ENCODE results near the gene UBE2D2. TPM values are rescaled to one million over a fixed set of nuclear protein-coding genes. Genes with fewer than 3 reads are reported as not detected.

The UBE2D2 gene
- total RNA-seq, 1 experiment from 2014 or later = 165 TPM

- peak; percentile 93 for DNase-seq (ENCODE audit: low read depth)
Measured at GRCh38 chr5:139660105-139660922, 99.2 kb downstream of the UBE2D2 start.

- DNase-seq (ENCODE audit: low read depth) = peak; percentile 95
Measured at GRCh38 chr5:139660923-139661814, 100.0 kb downstream of the UBE2D2 start.

GRCh38 chr5:139662617-139663016 is 101.5 kb downstream of the UBE2D2 start:
- DNase-seq (ENCODE audit: low read depth) = no peak

DNA sequence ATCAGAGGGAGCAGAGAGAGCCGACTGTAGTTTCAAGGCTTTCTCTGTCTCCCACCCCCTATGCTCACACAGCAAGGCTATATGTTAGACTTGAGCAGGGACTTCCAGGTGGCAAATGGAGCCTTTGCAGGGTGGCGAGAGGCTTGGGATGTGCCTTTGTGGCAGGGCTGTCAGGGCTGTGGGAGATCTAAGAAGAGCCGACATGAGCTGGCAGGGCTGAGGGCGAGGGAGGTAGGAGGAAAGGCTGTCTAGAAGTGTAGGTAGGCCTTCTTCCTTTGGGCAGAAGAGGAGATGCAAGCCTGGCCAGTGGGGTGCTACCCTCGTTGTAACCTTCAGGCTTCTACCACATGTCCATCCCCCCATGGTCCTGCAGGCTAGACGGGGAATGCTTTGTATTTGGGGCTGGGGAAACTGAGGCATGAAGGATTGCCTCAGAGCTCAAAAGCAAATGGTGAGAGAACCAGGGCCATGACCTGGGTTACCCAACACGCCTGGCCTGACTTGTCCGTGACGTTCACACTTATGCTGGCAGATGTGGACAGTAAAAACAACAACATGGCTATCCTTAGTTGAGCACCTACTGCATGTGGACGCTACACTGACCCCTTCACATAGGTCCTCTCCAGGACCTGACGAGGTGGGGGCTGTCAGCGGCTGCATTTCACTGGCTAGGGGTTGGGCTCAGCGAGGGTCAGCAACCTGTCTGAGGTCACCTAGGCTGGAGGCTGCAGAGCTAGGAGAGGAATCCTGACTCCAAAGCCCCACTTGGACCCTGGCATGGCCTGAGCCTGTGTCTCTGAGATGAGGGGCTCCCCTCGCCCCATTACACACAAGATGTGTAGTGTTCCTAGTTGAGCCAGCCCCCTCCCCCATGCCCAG is 102.3 kb downstream of the UBE2D2 start:
- no peak for DNase-seq (ENCODE audit: low read depth)

DNA sequence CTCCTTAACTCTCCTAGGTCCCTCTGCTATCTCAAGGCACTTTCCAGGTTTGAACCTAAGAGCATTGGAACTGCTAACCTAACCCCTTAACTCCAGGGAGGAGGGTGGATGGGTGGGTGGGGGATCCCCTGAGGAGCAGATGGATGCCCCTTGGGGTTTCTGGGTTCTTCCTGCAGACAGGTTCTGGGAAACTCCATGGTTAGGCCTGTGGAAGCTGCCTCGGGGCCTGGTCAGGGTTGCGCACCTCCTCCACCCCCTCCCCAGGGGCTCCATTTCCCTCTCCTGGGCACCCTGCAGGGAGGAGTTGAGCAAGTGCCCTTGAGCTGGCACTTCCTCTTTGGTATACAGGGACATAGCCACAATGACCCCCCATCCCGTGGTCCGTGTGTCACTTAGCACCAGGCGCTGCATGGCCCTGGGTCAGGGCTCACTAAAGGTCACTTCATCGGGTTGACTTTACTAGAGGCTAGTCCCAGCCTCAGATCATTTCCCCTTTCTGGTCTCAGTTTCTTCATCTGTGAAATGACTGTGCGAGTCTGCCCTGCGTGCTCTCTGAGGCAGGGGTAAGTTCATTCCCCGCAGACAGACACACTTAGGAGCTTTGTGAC is 103.1 kb downstream of the UBE2D2 start:
- DNase-seq (ENCODE audit: low read depth) = no peak

DNA sequence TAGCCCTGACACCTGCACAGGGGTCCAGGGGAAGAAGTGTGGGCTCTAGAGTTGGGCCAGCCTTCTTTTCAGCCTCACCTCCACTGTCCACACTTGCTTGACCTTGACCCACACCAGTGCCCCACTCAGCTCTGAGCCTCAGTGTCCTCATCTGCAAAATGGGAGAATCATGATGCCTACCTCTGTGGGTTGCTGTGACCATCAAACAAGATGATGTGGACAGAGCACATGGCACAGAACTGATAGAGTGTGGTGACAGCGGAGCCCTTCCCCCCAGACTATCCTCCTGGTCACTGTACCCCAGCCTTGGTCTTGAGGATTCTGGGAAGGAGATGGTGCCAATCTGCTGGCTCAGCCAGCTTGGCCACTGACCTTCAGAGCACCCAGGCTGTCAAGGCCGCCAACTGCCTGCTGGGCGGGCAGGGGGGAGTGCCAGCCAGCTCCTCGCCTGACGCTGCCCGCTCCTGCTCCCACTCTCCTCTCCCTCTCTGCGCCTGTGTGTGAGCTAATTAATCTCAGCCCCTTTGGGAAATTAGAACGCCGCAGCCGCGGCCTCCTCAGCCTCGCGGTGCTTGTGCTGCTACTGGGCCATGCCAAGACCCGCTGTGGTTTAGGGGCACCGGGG is 103.7 kb downstream of the UBE2D2 start:
- no peak for DNase-seq (ENCODE audit: low read depth)

DNA sequence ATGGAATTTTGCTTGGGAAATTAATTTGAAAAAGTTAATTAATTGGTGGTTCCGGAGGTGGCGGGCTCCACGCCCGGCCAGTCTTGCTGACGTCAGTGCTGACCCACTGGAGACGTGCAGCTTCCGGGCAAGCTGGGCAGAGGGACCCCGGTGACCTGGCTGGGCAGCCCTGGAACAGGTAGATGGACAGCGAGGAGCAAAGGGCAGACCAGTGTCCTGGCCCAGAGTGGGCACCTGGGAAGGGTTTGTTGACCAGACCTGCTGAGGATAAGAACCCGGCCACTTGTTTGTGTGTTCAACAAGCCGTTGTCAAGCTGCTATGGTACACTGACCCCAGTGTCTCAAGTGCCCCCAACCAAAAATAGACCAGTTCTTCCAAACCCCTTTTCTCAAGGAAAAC is 104.5 kb downstream of the UBE2D2 start:
- no peak for DNase-seq (ENCODE audit: low read depth)

DNA sequence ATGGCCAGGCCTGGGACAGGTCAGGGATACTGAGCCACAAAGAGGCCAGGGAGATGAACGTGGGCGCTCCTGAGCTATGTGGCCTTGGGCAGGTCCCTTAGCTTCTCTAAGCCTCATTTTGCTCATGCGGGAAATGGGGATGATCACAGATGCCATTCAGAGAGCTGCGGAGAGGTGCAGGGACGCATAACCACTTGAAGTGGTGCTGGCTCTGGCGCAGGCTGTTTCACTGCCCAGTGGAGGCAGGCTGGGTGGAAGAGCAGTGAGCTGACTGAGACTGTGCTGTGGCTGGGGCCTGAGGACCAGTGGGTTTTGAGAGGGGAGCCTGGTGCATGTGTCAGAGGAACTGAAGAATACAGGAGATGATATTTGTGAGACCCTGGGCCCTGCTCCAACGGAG is 105.4 kb downstream of the UBE2D2 start:
- DNase-seq (ENCODE audit: low read depth) = no peak

DNA sequence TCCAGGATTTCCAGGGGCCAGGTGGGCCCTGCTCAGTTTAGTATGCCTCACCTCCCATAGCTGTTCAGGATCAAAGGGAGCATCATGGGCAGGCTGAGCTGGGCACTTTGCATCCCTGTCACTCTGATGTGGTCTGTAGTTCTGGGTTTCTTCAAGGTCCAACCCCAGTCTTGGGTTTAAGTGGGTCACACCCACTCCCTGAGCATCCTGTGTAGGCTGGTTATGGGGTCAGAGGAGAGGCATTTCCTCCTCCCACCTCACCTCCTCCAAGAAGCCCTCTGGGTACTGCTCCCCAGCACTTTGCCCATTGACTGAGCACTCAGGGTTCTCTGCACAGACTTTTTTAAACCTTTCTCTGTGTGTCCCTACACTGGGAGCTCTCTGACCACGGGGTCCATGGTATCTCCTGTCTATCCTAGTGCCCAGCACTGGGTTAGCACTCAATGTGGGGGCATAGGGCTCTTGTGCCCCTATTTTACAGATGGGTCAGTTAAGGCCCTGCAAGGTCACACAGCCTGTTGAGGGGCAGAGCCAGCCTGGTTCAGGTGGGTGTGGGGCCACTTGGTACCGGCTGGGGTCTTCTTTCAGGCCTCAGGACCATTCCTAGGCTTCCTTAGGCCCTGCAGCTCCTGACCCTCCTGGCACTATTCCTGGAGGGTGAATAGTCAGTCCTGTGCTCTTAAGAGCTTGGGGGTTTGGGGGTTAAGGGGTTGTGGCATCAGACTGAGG is 106.0 kb downstream of the UBE2D2 start:
- peak; percentile 65 for DNase-seq (ENCODE audit: low read depth)

DNA sequence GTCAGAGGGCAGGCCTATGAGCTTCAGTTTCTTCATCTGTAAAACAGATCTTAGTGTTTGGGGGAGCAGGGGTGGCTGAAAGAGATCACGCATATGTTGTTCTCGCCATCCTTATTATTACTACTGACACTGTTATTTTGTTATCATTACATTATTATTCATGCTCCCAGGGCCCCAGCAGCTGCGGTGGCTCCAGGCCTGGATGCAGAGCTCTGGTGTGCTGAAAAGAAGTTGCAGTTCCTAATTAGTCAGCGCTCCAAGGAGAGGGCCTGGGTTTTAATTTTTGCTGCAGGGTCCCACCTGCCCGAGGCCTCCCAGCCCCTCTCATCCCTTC is 106.6 kb downstream of the UBE2D2 start:
- DNase-seq (ENCODE audit: low read depth) = peak; percentile 77

DNA sequence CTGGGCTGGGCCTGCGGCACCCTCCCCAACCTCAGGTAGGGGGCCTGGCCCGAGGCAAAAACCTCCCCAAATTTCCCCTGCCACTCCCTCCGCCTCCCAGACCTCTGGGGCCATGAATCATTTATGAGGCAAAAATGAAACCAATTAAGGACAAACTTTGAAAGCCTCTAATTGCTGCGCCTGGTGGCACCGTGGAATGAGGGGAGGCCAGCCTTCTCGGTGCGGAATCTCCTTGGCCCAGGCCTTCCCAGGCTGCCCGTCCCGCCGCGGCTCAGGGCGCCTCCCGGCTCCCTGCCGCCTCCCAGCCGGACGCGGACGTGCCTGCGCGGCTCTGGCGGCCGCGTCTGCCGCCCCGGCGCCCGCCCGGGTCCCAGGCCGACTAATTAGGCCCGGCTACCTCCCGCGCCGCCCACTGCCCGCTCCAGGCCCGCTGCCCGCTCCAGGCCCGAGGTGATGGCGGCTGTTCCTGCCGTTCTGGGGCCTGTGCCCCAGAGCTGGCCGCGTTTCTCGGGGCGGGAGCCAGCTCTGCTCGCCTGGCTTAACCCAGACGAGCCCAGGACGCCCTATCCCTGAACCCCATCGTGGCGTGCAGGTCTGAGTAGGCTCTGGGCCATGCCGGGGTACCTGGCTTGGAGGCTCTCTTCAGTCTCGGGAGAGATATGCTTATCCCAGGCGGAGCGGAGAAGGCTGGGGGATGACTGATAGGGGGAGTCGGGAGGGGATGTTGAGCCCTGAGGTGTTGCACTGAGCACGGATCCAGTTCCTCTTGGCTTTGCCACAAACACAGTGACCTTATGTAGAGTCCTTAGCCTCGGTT is 107.1 kb downstream of the UBE2D2 start:
- peak; percentile 86 for DNase-seq (ENCODE audit: low read depth)

- no peak for DNase-seq (ENCODE audit: low read depth)
Measured at GRCh38 chr5:139668924-139669661, 108.0 kb downstream of the UBE2D2 start.

DNA sequence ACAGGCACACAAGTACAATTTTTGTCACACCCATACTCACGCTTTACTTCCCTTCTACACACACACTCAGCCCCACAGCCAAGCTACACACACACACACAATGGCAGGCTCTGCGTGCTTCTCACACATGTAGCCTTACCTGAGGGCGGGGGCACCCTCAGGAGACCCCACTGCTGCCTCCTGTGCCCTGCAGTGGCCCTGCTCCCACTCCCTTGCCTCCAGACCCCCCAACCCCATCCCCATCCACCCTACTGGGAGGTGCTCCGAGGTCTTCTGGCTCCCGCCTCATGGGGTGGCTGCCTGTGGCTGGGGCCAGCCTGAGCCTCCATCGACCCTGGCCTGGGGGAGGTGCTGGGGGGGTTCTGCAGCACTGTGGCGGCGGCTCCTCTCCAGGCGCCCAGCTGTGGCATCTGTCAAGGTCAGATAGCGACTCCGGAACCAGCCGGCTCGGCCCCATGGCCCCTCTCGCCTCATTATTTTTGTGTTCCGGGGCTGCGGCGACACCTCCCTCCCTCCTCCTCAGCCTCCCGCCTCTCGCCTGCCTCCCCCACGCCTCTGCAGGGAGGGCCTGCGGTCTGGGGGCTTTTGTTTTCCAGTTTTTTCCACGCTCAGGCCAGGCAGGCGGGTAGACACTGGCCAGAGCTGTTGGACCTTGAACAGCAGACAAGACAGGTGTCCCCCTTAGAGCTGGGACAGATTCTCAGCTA is 108.7 kb downstream of the UBE2D2 start:
- no peak for DNase-seq (ENCODE audit: low read depth)

DNA sequence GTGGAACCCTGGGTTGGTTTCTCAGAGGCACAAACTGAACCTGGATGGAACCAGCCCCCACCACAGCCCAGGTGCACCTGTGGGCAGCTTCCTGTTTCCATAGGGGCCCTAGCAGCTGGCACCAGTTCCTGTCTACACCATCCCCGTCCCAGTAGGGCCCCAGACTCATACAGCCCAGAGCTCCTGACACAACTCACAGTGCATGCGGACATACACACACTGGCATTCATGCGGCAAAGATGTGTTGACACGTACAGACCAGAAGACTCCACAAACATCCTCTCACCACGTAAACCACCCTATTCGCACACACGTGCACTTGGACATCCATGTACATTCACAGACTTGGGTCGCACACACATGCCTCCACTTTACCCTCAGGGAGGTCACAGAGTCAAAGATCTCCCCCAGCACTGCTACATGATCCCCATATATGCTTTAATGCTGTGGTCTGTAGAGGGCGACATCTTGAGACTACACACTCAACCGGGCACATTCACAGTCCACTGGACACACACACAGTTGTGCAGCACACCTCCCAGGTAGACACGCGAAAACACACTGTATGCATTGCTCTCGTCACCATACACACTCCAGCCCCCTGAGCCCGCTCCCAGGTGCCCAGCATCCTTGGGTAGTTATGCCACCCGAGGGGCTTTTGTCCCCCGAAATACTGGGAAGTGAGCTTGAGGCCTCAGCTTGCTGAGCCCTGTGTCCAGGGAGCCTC is 109.4 kb downstream of the UBE2D2 start:
- no peak for DNase-seq (ENCODE audit: low read depth)

DNA sequence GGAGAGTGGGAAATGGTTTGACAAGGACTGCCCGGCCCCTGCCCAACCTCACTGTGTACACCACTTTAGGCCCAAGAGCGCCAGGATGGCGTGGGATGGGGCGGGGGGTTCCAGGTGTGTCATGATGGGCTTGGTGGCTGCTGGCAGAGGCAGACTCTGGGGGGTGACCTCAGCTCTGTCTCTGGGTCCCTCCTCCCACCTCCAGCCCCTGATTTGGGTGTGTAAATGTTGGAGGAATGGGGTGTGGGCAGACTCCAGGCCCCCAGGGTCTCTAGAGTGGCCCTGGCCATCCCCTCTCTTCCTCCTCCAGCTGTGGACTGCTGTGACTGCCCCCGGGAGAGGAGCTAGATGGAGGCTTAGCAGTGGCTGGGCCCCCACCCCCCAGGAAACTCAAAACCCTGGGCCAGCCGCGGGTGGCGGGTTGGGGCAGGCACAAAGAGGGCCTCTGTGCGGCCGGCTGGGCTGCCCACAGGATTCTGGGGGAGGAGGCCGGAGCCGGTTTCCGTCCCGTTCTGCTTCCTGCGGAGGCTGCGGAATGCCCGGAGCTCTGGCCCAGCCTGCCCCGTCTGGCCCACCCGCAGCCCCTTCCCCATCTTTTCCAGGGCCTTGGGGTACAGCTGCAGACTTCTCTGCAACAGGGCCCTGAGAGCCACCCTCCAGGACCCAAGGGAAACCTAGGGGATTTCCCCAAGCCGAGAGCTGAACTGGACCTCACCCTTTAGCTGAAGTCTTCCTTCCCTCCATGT is 110.1 kb downstream of the UBE2D2 start:
- DNase-seq (ENCODE audit: low read depth) = peak; percentile 69

GRCh38 chr5:139675213-139675612 is 114.1 kb downstream of the UBE2D2 start:
- DNase-seq (ENCODE audit: low read depth) = no peak

DNA sequence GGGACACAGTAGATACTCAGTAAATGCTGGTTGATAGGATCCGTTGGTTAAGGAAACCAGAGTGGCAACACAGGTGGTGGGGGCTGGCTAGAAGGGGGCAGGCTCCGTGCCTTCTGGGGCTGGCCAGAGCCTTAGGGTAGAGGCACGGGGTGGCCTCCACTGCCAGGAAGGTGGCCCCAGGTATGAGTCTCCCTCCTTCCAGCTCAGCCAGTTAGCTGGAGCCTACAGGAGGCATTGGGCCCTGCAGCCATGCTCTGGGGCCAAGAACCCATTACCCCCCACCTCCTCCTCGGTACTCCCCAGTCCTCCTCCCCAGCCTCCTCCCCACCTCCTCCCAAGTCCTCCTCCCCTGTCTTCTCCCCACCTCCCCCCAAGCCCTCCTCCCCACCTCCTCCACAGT is 114.7 kb downstream of the UBE2D2 start:
- no peak for DNase-seq (ENCODE audit: low read depth)

All from M059J (cell line).